ENCODE data around the gene TARM1.
"Not testable (repeated sequence)": the region's sequence is repeated elsewhere in the genome, so short reads cannot be mapped to it uniquely, and the experiment has no call there.

The TARM1 gene

DNA sequence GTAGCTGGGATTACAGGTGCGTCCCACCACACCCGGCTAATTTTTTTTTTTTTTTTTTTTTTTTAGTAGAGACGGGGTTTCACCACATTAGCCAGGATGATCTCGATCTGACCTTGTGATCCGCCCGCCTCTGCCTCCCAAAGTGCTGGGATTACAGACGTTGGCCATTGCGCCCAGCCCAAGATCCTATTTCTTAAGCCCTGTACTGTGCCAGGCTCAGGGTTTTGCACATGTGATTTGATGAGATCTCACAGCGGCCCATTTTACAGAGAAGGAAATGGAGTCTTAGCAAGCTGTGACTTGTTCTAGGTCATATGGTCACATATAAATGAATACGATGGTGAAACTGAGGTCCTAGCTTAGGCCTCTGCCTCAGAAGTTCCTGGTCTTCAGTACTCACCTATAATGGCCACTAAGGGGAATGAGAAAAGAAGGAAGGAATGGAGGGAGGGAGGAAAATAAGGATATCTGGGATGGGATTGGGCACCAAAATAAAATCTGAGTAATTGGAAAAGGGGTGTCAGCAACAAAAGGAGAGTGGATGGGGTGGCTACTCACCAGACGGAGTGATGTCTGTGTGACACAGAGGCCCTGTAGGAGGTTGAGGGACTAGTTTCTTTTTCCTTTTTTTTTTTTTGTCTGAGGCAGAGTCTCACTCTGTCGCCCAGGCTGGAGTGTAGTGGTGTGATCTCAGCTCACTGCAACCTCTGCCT, 18.2 kb upstream of the TARM1 start:
- DNase-seq: no peak

DNA sequence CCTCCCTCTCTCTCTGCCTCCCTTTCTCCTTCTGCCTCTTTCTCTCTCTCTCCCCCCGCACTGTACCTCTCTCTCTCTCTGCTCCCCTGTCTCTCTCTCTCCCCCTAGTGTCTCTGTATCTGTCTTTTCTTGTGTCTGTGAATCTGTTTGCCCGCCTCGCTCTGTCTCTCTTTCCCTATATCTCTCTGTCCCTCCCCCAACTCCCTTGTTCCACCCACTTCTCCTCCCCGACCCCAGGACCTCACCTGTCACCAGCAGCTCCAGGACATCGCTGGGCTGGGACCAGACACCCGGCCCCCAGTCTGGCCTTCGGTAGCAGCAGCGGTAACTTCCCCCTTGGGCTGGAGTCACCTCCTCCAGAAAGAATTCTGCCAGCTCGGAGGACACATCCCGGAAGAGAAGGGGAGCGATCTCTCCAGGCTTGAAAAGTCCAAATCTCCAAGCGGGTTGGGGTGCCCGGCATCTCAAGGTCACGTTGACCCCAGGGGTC, 15.5 kb upstream of the TARM1 start:
- DNase-seq: no peak

DNA sequence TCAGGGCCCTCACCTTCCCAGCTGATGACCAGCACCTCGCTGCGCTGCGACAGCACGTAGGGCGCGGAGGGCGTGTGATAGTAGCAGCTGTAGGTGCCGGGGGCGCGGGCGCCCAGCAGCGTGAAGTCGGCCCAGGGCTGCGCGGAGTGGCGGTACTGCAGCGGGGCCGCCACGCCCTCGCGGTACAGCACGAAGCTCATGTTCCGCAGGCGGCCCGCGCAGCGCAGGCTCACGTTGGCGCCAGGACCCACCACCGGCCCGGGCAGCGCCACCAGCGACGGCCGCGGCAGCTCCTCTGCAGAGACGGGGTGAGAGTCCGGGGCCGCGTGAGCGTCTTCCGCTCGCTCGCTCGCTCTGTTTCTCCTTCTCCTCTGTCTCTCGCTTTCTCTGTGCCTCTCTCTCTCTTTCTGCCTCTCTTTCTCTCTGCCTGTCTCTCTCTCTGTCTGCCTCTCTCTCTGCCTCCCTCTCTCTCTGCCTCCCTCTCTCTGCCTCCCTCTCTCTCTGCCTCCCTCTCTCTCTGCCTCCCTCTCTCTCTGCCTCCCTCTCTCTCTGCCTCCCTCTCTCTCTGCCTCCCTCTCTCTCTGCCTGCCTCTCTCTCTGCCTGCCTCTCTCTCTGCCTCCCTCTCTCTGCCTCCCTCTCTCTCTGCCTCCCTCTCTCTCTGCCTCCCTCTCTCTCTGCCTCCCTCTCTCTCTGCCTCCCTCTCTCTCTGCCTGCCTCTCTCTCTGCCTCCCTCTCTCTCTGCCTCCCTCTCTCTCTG, 14.9 kb upstream of the TARM1 start:
- not testable (repeated sequence) for DNase-seq

DNA sequence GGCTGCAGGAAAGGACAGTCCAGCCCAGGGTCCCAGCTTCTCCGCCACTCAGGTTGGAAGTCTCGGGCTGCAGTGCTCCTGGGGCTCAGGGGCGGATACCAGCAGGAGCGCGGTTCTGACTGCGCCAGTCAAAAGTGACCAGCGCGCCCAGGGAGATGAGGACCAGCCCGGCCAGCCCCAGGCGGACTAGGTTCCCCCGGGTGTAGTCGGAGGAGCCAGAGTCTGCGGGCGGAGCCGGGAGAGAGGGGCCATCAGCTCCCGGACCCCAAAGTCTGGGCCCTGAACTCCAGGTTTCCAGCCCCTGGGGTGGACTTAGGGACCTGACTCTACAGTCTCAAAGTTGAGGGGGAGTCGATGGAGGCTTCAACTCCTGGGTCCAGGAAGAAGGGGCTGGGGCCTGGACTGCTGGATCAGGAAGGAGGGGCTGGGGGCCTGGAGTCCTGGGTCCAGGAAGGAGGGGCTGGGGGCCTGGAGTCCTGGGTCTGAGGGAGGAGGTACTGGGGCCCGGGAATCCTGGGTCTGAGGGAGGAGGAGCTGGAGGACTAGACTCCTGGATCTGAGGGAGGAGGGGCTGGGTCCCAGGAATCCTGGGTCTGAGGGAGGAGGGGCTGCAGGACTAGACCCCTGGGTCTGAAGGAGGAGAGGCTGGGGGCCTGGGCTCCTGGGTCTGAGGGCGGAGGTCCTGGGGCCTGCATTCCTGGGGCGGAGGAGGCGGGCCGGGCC, 14.1 kb upstream of the TARM1 start:
- no peak for DNase-seq

DNA sequence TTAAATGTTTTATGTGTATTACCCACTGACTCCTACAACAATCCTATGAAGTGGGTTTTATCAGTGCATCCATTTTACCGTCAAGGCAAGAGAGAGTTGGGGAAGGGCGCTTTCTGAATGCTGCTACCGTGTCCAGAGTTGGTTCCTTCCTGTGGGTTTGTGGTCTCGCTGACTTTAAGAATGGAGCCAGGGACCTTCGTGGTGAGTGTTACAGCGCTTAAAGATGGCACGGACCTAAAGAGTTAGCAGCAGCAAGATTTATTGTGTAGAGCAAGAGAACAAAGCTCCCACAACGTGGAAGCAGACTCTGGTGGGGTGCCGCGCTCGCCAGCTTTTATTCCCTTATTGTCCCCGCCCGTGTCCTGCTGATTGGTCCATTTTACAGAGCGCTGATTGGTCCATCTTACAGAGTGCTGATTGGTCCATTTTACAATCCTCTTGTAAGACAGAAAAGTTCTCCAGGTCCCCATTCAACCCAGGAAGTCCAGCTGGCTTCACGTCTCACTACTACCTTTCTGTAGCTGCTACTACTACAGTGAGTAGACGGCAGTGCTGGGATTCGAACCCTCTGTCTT, 13.3 kb upstream of the TARM1 start:
- DNase-seq: no peak

DNA sequence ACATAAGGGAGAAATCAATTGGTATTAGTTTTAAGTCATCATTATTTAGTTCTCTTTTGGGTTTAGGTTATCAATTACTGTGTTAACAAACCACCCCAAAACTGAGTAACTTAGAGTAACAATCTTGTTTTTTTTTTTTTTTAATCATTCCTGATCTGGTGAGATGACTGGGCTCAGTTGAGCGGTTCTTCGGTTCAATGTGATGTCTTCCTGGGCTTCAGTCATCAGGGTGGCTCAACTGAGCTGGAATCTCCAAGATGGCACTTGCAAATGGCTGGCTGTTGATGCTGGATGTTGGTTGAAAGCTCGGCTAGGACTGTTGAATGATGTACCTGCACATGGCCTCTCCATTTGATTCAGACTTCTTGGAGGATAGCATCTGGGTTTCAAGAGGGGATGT, 3.2 kb upstream of the TARM1 start:
- DNase-seq: no peak

DNA sequence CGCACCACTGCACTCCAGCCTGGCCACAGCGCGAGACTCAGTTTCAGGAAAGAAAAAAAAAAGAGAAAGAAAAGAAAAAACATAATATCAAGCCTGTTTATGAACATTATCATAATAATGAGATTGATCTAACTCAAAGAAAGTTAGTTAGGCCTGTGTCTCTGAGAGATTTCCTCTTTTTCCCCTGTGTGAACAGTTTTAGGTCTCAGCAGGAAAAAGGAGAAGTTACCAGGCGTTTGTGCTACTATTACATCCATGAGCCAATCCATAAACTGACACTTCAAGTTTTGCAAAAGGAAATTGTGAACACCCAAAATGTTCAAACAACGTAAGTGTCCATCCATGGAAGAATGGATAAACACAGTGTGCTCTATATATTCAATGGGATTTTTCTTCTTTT, 3.8 kb downstream of the TARM1 start:
- no peak for DNase-seq

DNA sequence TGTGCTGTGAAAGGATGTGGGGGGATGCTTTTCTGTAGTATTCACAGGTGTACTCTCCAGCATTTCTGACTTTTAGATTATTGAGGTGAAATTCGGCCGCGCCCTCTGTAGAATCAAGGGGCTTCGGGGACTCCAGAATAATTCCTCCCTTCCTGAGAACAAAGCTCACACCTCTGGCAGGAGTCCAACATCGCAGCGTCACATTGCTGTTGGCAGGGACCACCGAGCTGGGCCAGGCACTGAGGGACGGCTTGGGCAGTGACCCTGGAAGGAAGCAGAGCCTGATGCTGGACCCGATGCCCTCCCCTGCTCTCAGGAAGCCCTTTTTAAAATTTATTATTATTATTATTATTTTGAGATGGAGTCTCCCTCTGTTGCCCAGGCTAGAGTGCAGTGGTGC, 6.3 kb downstream of the TARM1 start:
- DNase-seq: no peak

DNA sequence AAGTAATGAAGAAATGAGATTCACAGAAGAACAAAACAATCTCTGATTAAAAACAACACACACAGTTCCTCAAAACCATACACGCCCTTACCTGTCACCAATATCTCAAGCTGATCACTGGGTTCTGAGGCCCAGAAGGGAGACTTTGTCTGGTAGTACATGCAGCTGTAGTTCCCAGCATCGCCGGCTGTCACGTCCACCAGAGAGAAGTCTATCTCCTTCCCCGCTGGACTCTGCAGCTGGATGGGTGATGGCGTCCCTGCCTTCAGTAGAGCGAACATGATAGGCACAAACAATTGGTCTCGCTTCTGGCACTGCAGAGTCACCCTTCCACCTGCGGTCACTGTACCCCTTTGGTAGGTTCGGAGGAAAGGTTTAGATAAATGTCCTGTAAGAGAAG, 7.3 kb downstream of the TARM1 start:
- DNase-seq: no peak

DNA sequence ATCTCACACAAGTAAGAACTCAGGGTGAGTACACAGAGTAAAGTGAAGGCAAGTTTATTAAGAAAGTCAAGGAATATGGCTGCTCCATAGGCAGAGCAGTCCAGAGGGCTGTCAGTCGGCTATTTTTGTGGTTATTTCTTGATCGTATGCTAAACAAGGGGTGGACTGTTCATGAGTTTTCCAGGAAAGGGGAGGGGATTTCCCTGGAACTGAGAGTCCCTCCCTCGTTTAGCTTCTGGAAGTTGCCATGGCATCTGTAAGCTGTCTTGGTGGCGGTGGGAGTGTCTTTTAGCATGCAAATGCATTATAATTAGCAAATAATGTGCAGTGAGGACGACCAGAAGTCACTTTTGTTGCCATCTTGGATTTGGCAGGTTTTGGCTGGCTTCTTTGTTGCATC, 11.7 kb downstream of the TARM1 start:
- DNase-seq: no peak

DNA sequence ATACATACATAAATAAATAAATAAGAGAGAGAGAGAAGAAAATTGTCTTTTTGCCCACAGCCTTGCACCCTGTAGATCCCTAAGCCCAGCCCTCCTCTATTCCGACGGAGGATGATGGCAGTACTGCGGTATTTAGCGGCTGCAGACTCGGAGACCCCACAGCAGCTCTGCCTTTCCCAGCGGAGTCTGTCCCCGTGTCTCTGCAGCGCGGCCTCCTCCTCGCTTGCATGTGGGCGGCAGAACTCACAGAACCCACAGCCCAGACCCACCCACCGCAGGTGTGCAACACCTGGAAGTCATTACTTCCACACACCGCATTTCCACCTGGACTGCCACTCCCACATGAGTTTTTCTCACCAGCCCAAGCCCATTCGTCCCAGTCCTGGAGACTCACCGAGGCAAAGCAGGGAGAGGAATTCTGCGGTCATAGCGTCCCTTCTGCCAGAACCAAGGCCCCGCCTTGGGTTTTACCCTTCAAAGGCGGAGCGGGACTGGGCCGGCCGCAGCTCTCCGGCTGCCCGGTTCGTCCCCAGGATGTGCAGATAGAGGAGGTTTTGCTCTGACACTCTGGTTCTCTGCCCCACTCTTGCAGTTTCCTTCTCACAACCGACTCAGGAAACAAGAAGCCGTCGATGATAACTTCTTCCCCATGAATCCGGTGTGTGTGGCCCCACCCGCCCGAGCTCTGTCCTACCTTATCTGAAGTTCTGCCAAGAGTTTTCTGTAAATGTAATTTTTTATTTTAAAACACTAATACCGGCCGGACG, 17.6 kb downstream of the TARM1 start, which contains the start of gene VSTM1:
TSS of gene VSTM1 (minus strand) at position 548 of the 767 bp plus-strand sequence. CDS start at position 428, 120 bp downstream.
- DNase-seq: no peak

DNA sequence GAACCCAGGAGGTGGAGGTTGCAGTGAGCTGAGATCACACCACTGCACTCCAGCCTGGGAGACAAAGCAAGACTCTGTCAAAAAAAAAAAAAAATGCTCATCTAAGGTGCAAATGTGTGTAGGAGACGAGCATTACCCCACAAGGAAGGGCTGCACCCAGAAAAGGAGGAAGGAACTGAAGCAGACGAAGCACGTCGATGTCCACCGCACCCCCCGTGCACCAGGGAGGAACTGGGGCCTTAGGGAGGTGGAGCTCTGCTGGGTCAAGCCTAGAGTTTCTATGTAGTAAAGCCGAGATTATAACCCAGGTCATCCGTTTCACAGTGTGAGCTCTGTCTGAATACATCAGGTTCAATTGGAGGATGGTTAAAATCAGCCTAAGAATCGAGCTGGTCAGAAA, 18.5 kb downstream of the TARM1 start:
- DNase-seq: no peak

DNA sequence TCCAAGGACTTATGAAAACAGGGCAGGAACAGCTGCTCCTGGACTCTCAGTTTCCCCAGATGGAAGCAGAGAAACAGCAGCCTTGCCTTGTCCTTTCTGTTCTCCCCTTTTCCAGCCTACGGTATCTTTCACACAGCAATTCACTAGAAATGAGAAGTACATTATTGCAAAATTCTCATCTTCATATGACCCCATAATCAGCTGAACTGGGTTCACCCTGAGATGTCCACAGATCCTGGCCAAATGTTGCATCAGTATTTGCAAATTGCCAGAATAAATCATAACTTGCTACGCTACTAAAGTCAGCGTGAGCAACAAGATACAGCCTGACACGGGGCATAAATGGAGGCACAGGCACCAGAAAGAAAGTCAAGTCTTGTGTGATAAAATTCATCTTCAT, 33.5 kb downstream of the TARM1 start:
- DNase-seq: no peak

DNA sequence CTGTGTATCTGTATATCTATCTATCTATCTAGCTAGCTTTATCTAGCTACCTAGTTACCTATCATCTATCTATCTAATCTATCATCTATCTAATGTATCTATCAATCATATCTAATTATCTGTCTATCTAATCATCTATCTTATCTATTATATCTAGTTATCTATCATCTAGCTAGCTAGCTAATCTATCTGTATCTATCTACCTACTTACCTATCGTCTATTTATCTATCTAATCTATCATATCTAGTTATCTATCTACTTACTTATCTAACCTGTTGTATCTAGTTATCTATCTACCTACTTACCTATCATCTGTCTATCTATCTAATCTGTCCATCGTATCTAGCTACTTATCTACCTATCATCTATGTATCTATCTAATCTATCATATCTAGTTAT, 35.4 kb downstream of the TARM1 start:
- no peak for DNase-seq

DNA sequence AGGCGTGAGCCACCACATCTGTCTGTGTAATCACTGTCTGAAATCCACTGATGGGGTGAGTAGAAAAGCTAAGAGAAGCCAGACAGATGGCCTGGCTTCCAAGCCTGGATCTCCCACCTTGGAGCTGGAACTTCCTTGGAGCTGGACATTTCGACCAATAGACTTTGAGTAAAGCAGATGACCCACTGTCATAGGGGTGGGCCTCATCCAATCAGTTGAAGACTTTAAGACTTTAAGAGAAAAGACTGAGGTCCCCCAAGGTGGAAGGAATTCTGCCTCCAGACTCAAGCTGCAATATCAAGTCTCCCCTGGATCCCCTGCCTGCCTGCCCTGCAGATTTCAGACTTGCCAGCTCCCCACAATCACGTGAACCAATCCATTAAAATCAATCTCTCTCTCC, 38.2 kb downstream of the TARM1 start:
- DNase-seq: no peak

DNA sequence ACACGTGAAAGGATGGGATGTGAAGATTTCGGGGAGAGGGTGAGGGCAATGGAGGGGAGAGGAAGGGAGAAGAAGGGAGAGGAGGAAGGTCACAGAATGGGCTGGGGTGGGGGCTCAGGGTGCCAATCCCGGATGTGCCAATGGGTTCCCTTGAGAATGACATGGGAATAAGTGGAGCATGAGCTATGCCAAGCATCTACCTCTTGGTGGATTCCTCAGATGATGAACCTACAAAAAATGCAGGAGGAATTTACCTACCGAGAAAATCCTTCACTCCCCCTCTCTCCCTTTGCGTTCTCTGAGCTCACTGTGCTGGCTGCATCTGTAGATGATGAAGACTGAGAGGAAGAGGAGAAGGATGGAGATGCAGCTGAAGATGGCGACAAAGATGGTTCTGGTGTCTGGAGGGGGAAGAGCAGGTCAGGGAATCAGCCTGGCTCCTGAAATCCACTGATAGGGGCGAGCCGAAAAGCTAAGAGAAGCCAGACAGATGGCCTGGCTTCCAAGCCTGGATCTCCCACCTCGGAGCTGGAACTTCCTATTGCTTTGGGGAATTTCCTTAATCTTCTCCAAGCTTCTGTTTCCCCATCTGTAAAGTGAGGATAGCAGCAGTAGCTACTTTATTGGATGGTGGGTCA, 39.1 kb downstream of the TARM1 start:
- no peak for DNase-seq

DNA sequence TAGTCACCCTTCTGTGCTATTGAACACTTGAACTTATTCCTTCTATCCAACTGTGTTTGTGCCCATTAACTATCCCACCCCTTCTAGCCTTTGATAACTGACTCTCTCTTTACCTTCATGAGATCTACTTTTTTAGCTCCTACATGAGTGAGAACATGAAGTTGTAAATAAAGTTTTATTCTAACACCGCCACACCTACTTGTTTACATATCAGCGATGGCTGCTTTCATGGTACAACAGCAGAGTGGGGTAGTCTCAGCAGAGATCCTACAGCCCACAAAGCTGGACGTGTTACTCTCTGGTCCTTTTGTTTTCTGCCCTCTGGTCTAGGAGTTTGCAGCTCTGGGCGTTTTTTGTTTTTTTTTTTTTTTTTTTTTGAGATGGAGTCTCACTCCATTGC, 41.2 kb downstream of the TARM1 start:
- DNase-seq: no peak

DNA sequence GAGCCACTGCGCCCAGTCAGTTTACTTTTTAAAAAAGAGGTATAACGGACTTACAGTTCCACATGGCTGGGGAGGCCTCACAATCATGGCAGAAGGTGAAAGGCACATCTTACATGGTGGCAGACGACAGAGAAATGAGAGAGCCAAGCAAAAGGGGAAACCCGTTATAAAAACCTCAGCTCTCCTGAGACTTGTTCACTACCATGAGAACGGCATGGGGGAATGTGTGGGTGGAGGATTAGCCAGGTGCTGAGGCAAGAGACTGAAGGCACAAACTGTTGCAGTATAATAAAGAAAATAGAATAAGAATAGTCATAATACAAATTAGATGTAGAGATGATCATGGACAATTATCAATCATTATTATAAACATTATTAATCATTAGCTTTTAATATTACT, 44.6 kb downstream of the TARM1 start:
- DNase-seq: not testable (repeated sequence)

DNA sequence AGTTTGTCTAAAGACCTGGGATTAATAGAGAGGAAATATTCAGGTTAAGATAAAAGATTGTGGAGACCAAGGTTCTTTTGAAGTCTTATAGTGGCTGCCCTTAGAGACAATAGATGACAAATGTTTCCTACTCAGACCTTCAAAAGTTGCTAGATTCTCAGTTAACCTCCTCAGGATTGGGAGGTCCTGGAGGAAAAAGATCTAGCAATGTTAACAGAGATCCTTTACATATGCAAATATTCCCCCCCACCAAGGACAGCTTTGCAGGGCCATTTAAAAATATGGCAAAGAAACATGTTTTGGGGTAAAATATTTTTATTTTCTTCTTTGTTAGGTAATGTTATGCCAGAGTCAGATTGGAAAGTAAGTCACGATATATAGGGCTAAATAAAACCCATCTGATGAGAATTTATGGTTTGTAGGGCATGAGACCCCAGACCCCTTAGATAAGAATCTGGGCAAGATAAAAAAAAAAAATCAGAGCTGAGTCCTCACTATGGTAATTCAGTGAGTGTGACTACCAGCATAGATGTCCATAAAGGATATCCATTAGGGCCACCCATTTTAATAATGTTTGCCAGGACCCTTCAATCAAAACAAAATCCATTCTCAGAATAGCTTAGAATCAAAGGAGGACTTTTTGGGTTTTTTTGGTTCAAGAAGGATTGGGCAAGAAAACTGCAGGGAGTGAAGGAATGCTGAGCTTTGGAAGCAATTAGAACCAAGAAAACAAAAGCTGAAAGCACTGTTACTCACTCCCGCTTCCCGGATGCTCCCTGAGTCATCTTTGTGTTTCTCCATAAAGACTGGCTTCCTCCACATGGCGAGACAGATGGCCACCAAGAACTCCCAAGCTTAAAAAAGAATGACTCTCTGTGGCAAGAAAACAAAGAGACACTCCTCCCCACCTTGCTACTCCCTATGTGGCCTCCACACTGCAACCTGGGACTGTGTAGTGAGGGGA, 45.7 kb downstream of the TARM1 start:
- no peak for DNase-seq

DNA sequence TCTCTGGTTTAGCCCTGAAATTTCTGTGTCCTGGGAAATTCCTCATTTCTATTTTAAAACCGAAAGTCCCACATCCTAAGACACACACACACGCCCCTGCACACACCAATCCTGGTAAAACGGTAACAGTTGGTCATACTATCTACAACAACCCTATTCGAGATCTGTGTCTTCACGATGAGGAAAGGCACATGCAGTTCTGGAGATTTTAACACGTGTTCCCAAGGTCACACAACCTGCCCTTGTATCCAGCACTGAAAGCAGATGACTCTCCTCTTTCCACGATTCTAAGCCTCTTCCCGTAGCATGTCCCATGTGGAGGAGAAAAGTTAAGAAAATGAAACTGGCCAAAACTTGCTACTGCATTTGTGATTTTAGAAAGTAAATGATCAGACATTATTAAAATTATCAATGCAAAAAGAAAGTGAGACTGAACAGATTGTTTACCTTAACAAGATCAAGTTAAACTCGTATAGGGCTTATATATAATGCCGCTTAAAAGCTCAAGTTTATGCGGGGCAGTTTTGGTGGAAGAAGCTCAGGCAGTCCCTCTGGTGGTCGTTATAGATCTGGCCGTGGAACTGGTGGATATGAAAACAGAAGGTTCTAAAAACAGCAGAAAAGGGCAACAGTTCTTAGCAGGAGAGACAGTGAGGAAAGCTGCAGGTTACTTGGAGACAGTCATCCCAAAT, 50.1 kb downstream of the TARM1 start:
- no peak for DNase-seq
